GM19351 (cell line): ENCODE results near the gene FHL1.

Experiments
- ATAC-seq: cut with Tn5 transposase; IDR thresholded peaks from one replicate; pipeline ENCODE4 v1.9.1; 2021; ENCODE audit warnings: mild to moderate bottlenecking, moderate library complexity; ENCODE audit not compliant: unreplicated experiment

FHL1 gene

DNA sequence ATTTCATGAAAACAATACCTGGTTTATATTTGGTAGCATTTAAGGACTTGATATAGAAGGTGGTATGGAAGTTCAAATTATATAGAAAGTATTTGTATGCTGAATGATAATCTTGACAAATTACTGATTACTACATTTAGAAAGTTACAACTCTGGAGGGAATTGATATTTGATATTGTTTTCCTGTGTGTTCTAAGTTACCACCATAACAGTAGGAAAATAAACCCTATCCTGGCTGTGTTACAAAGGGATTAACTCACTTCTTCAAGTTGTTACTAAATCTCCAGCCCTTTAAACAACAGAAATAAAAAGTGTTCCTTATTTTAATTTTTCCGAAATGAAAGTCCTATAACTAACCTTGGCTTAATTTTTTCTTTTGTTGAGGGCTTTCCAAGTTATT is 36.6 kb downstream of the FHL1 start:
- no peak for ATAC-seq

DNA sequence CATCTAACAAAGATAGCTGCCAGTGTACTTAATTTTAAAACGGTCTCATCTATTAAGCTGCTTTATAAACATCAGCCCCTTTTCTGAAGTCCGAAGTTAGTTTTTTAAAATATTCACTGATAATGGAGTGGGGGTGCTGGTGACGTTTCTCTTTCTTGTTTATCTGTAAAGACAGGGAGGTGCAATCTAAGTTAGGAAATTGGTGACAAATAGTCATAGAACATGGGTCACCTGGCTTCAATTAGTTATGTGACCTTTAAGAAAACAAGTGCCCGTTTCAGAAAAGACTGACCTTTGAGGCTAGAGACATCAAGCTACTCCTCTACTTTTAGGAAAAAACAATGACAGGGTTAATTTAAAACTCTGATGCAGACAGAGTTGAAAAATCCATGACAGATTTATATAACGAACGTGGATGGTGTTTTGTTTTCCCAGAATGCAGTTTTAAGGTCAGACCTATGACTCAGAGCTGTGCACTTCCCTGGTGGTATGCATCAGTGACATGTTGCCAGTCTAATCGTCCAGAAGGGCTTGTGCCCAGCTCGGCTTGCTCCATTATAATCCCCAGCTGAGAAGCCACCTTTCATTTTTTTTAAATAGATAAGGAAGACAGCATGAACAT is 38.2 kb downstream of the FHL1 start:
- ATAC-seq: no peak

DNA sequence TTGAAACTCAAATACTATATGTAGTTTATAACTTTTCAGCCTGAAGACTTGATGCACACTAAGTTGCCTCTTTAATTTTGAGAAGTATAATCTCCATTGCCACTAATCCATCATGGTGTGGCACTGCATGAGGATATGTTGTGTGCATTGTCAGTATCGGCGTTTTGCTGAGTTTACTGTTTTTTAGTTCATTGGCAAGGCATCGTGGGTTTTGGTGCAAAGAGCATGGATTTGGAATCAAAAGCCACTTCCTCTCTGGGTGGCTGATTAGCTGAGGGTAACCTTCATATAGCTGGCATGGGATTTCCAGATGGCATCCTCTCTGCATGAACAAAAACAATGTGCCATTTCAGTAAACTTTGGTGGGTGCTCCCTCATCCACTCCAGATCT is 38.7 kb downstream of the FHL1 start:
- ATAC-seq: no peak

DNA sequence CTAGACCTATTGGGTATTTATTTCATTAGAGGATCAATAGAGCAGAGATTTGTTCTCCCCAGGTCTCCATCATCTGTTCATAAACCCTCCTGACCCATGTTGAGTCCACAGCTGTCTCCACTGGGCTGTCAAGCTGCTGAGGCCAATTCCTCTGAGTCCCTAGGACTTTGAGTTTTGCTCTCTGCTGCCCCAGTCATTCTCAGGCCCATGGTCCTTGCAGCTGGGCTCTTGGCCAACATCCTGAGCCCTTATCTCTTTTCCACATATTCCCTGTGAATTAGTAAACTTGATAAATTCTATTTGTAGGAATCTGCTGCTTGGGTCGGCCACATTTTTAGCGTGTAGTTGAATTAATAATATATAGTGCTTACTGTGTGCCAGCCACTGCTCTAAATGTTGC is 41.9 kb downstream of the FHL1 start:
- ATAC-seq: no peak

DNA sequence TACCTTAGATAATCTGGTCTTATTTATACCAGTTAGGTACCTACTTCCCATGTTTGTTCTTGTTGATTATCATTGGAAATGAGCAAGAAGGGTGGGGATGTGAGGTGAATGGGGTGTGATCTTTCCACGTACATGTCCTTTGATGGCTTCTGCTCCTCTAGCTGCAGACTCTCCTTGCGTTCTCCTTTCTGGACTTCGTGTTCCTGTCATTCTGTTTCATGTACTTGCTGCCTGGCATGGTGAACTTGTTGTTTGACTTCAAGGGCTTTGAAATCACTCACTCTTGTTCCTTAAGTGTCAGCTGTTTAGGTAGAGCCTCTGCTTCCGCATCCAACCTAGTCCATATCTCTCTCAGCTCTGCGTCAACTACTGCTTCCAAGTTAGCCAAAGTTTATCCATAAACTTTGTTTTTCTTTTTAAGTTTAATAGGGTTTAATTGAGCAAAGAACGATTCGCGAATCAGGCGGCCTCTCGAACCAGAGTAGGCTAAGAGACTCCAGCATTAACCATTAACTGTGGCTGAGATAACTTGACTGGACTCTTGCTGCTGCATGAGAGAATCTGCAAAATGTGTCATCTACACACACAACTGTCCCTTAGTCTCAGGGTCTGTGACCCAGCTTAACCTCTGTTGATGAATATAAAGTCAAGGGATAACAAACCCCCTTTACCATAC is 42.8 kb downstream of the FHL1 start:
- ATAC-seq: no peak

DNA sequence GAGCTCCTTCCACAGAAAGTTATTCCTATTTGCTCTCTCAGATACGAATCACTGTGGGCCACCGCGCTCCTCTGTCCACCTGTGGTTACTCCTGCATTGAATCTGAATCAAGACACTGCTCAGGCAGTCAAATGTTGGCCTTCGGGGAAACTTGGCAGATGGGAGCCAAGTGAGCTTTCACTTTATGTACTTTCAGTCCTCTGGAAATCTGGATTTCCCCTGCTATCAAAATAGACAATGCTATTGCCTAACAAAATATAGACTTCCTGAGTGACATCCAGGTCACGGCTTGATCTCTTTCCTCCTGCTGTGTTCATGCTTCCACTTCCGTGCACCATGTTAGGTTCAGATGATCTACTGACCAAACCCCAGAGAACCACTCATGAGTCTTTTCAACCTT is 43.8 kb downstream of the FHL1 start:
- ATAC-seq: no peak

DNA sequence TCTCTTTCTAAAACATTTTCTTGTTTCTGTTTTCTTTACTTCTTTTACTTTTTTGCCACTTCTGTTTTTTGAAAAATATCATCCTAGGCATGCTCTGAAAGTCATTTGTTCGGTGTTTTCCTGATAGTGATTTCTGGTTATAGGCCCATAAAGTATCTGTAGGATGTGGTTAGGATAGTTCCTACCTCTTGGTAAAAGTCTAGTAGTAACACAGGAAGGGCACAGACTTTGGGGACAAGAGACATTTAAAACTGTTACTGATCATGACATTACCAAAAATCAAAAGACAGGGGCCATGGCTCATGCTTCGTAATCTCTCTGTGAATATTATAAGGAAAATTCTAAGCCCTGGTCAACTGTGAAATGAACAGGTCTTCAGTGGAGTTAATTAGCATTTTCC is 44.8 kb downstream of the FHL1 start:
- ATAC-seq: no peak

DNA sequence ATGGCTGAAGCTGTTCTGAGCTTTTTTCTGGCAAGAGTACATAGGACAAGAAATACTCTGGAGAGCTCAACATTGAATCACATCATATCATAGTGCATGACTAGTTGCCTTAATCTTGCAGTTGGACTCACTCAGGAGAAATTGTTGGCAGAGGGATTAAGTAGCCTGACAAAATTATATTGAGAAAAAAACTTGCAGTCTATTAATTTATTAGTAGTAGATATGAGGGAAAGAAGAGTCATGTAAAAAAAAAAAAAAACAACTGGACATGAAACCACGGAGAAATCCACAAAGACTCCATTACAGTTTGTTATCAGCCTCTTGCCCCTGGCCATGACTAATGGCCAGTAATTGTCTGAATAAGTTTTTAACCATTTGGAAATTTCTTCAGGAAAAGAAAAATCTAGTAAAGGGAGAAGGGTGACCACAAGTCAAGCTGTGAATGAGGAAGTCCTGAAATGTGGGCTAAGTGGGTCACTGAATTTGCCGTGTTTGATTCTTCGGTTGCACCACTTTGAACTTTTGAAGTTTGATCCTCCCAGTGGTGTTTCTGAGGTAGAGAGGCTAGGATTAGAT is 45.6 kb downstream of the FHL1 start:
- no peak for ATAC-seq

DNA sequence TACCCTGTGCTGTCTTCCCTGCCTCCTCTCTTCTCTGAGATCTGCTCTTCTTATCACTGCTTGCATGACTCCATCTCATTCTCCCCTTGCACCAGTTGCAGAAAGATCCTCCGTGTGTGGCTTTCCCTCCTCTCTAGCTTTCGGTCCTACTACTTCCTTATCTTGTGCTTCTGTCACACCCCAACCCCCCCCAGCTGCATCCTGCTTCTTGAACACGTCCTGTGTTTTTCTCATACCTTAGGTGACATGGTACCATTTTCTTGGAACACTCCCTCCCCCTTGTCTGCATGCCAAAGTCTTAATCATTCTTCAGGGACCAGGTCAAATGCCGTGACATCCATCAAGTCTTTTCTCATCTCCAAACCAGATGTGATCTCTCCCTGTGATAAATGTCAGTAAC is 46.4 kb downstream of the FHL1 start:
- no peak for ATAC-seq

DNA sequence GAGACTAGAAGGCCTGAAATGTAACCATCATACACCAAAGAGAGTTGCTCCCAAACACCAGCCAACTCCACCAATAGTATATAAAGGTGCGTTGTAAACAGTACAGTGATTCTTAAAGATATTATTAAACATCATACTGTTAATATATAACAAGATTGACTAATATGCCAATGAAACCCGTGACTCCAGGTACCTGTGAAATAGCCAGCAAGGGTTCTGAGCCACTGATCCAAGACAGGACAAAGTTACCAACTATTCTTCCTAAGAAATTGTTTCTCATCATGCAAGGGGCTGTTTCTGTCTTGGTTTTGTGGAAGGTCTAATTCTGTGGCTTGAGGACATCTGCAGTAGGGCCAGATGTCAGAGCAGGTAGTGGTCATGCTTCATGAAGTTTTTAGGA is 47.2 kb downstream of the FHL1 start:
- no peak for ATAC-seq

DNA sequence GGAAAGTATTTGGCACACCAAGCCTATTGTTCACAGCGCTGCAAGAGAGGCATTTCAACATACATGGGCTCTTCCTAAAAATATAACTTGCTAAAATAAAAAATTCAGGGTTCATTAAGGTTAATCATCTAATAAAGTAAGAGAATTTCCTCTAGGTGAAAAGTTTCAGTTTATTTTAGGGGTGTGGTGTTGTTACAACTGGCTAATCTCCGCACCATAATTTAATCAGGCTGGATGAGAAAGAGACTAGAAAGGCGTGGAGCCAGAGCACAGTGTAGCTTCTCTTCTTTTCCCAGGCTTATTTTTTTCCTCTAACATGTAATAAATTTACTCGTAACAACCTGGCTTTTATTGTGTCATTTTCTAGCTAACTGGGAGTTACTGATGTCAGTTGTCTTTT is 47.9 kb downstream of the FHL1 start:
- no peak for ATAC-seq

DNA sequence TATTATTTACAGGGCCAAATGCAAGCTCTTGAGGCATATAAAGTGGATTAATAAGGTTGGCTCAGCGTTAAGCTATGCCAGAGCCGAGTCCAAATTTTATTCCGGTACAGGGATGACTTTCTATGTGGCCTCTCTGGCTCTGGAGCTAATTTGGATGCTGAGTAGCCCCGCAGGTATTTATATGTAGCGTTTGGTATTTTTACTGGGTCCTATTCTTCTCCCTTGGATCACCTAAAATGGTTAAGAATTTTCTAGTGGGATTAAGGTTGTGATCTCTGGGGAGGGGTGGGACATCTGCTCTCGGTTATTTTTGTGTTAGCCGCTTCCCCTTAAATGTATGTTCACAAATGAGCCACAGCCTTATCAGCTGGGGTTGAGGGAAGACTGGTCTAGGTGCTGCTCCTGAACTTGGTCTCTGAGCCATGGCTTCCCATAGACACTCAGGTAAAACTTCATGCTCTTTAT is 49.4 kb downstream of the FHL1 start:
- no peak for ATAC-seq

DNA sequence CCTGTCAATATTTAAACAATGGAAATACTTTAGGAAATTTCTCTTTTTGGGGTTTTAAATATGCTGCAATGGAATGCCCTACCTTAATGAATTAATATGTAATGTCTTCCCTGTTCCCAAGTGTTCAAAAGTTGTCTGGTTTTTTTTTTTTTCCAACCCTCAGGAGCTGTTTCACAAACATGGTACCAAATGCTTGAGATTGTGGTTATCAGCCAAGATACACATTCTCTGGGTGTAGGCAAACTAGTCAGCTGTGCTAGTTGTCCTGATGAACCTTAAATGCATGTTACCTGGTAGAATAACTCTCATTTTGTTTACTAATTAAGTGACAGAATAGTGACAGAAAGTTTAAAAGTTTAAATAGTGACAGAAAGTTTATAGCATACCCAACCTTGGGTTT is 50.7 kb downstream of the FHL1 start:
- ATAC-seq: no peak

DNA sequence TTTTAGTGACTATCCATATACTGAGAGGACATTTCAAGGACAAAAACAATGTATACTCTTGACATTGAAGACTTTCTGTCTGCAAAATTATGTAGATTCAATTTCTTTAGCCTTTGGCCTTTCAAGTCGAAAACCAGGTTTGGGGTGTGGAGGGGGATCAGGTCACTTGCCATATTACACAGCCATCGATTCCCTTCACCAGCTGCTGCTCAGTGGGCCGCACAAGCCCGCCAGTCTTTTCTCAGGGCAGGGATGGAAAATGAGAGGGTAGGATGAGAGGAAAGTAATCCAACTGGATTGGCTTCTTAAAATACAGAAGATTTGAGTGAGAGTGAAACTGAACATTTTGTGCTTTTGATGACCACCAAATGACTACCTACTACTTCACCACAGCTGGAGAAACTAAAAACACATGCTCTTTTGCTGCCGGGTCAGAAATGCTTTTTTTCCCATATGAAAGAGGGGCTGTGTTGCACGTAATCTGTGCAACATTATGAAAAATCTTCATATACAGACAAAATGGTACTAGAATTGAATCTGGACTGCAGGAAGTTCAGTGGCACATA is 51.4 kb downstream of the FHL1 start:
- ATAC-seq: no peak

DNA sequence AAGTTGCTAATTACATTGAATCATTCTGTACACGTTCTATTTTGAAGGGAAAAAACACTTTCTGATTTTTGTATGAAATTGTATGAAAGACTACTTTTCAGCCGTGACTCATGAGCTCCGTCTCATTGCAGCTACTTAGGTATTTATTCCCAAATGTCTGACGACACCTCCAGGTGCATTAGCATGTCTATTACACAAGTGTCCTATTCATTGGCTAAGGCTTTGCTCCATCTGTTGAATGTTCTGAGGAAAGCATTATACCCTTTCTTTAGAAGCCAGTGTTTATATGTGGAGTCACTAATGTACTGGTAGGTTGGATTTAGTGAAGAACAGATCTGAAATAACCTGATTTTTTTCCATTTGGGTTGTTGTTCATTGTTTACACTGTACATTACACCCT is 52.0 kb downstream of the FHL1 start:
- no peak for ATAC-seq

DNA sequence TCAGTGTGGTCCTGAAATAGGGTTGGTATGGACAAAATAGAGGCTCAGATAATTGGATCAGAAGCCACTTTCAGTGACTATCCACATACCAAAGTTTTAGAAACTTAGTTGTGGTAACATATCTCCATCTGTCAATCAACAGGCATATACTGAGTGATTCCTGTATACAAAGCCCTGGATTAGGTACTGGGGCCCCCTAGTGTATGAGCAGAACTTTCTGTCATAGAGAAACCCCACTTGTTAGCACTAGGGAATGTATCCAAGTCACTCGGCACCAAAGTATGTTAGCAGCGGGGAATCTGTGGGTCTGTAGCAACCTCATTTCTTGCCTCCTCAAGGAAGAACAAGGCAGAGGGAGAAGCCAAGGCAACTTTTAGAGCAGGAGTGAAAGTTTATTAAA is 53.1 kb downstream of the FHL1 start:
- no peak for ATAC-seq

DNA sequence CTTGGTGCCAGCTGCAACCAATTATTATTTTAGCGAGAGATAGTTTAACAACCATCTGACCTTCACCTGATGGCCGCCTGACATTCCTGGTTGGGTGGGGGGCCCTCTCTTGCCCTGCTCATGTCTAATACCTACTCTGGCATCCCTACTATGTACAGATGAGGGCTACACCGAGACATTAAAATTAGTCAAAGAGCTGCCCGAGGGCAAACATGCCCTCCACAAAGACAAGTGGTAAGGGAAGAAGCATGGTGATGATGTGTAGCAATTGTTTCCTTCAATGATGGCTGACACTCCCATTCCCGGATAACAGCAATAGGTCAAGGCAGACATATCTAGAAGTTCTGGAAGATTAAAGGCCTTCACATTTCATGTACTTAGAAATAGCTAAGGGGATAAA is 54.3 kb downstream of the FHL1 start:
- no peak for ATAC-seq

DNA sequence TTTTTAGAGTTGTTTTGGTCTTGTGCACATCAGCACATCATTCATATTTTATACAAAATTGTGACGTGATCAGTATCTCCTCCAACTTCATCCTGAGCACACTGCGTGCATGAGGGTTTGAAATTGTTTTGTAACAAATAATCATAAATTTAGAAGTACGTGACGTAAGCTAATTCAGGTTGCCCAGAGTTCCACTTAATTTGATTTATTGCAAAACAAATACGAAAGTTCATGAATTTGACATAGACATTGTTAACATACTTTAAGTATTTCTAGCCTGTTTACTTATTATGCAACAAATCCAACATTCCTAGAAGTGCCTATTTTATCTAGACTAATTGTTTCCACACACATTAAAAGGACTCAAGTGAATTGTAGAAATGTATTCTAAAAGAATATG is 55.6 kb downstream of the FHL1 start:
- ATAC-seq: no peak

DNA sequence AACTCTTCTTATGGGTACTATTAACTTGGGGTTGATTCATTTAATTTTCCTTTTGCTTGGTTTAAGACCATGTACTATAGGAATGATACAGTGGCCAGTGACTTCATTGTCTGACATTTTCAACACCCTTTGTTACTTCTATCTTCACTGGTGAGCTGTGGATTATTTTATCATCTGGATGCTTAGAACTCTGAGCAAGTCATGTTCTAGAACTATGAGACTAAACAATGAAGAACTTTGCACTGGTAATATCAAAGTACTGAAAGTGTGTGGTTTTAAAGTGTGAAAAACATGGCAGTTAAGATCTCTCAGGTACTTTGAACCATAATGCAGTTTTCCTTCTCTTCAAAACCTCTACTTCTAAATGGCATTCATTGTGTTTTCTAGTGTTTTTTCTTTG is 56.1 kb downstream of the FHL1 start:
- no peak for ATAC-seq

DNA sequence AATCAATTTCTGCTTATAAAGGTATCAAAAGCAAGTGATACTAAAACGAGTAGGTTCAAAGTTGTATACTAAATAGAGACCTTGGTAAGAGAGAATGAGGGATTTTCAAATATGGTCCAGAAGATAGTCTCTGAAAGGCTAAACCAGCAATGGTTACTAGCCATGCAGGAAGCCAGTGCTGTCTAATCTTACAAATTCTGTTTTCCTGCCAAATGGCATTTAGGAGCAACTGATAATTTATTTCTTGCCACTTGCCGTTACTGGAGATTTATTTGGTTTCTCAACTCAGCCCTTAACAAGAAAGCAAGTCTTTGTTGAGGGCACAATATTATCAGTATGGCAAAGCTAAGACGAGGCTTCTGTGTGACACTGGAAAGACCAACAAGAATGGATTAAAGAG is 56.6 kb downstream of the FHL1 start:
- ATAC-seq: no peak

DNA sequence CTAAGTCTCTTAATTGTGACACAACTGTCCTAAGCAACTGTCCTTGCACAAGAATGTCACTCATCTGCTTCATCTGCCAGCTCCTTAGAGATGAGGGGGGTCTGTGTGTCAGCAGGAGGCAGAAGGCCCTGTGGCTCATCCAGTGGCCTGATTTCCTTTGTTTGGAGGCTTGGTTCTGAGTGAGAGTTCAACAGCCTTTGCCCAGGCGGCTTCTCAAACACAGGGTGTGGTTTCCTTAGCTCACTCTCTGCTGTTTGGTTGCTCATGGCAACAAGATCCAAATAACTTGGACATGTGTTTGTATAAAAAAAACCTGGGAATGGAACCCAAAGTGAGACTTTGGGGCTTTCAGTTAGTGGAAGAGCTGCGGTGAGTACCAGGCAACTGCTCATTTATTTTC is 57.2 kb downstream of the FHL1 start:
- ATAC-seq: no peak

DNA sequence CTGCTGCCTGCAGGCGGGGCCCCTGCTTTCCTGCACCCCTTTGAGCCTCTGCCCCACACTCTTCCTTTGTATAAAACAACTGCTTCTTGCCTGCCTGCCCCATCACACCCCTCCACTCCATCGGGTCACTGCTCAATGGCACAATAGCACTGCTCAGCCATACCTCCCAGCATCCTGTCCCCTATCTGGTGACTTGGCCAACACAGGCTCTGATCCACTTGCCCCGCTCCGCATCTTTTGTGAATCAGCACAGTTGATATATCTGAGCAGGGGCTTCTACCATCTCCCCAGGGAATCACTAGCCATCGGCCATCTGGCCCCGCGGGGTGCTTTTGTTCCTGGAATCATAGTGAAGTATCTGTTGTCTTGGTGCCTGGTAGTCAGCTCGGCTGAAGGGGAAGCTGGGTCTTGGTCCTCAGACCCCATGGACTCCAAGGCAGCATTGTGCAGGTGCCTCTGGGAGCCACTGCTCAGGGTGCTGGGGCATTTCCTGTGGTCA is 58.6 kb downstream of the FHL1 start:
- no peak for ATAC-seq
